HFF-Myc (cell line): ENCODE data around the gene QKI.

ENCODE experiments used
- DNase-seq: peaks from one replicate; pipeline ENCODE4 v3.0.0-alpha.2; 2011; ENCODE audit warnings: low read depth; ENCODE audit errors: extremely low read depth
- H3K4me3 ChIP-seq: replicated peaks from 2 replicates; pipeline ENCODE4 v1.5.1; 2011; ENCODE audit warnings: low read depth, mild to moderate bottlenecking, control low read depth, low read length
- CTCF ChIP-seq: IDR thresholded peaks from 2 replicates; pipeline ENCODE4 v1.5.1; 2012; ENCODE audit warnings: mild to moderate bottlenecking, low read depth, low read length, control low read depth; ENCODE audit errors: missing control alignments

QKI gene

GRCh38 chr6:163596174-163596573, 181.7 kb downstream of the QKI start:
- TF ChIP-seq CTCF: no peak
- no peak for DNase-seq
- H3K4me3 ChIP-seq: no peak overlapping the region

GRCh38 chr6:163599136-163599535, 184.6 kb downstream of the QKI start:
- no peak for DNase-seq
- no peak overlapping the region for H3K4me3 ChIP-seq
- no peak for TF ChIP-seq CTCF

- H3K4me3 ChIP-seq: no peak overlapping the region
- no peak for TF ChIP-seq CTCF
- no peak for DNase-seq
Observed at GRCh38 chr6:163599684-163600083, 185.2 kb downstream of the QKI start.

- H3K4me3 ChIP-seq: no peak overlapping the region
- DNase-seq: no peak
- no peak for TF ChIP-seq CTCF
Observed at GRCh38 chr6:163600331-163600730, 185.8 kb downstream of the QKI start.

GRCh38 chr6:163600781-163601180, 186.3 kb downstream of the QKI start:
- no peak for DNase-seq
- TF ChIP-seq CTCF: no peak
- H3K4me3 ChIP-seq: no peak overlapping the region

GRCh38 chr6:163602851-163603250, 188.3 kb downstream of the QKI start:
- DNase-seq: no peak
- TF ChIP-seq CTCF: no peak
- H3K4me3 ChIP-seq: no peak overlapping the region

- TF ChIP-seq CTCF: no peak
- no peak for DNase-seq
- H3K4me3 ChIP-seq: no peak overlapping the region
Observed at GRCh38 chr6:163603395-163603794, 188.9 kb downstream of the QKI start.
